Calu3 (cell line): ENCODE results near the gene CTNNA2. TPM values are rescaled to one million over a fixed set of nuclear protein-coding genes. Genes with fewer than 3 reads are reported as not detected.

Experiments used
- BruUV-seq: library from RNA; stranded (reverse); fragments of 400-500 nt; replicated peaks from 2 replicates; lab custom pipeline; 2021; lab: Mats Ljungman, UMichigan
- CTCF ChIA-PET: fragments of 300-600 bp; sonication (Branson Sonifier 250); formaldehyde crosslinking; loops from one replicate; lab custom pipeline; 2022; ENCODE audit warnings: antibody characterized with exemption; lab: Charles Lee
- DNase-seq: peaks from one replicate; pipeline ENCODE4 v3.0.0; 2022
- H3K27ac Mint-ChIP-seq: one replicate; pipeline ENCODE4 v1.8.0; 2022; ENCODE audit warnings: mixed read lengths; ENCODE audit not compliant: unreplicated experiment
- H3K27me3 Mint-ChIP-seq: one replicate; pipeline ENCODE4 v1.8.0; 2022; ENCODE audit warnings: mixed read lengths; ENCODE audit not compliant: unreplicated experiment
- H3K36me3 Mint-ChIP-seq: one replicate; pipeline ENCODE4 v1.8.0; 2022; ENCODE audit warnings: mild to moderate bottlenecking, moderate library complexity, mixed read lengths; ENCODE audit not compliant: insufficient read depth, unreplicated experiment
- H3K4me1 Mint-ChIP-seq: one replicate; pipeline ENCODE4 v1.8.0; 2022; ENCODE audit warnings: mild to moderate bottlenecking, low read depth, mixed read lengths; ENCODE audit not compliant: unreplicated experiment
- H3K4me3 Mint-ChIP-seq: one replicate; pipeline ENCODE4 v1.8.0; 2022; ENCODE audit warnings: mild to moderate bottlenecking, low read depth, moderate library complexity, mixed read lengths; ENCODE audit not compliant: unreplicated experiment
- H3K9me3 Mint-ChIP-seq: one replicate; pipeline ENCODE4 v1.8.0; 2022; ENCODE audit warnings: low read depth, mixed read lengths; ENCODE audit not compliant: unreplicated experiment
- CTCF ChIP-seq: fragments of 200-600 bp; IDR thresholded peaks from one replicate; pipeline ENCODE4 v1.8.0; 2022; ENCODE audit warnings: antibody characterized with exemption; ENCODE audit not compliant: unreplicated experiment
- intact Hi-C: fragments of 100-400 bp; cut with micrococcal nuclease; formaldehyde crosslinking; loops from one replicate; pipeline ENCODE4 v1.10.0; 2022; ENCODE audit not compliant: unreplicated experiment
- total RNA-seq: library from RNA; stranded (reverse); gene quantifications from 2 replicates; pipeline ENCODE4 v1.2.3, GENCODE V29; 2022

The CTNNA2 gene
- total RNA-seq, 1 experiment from 2014 or later: not detected

DNA sequence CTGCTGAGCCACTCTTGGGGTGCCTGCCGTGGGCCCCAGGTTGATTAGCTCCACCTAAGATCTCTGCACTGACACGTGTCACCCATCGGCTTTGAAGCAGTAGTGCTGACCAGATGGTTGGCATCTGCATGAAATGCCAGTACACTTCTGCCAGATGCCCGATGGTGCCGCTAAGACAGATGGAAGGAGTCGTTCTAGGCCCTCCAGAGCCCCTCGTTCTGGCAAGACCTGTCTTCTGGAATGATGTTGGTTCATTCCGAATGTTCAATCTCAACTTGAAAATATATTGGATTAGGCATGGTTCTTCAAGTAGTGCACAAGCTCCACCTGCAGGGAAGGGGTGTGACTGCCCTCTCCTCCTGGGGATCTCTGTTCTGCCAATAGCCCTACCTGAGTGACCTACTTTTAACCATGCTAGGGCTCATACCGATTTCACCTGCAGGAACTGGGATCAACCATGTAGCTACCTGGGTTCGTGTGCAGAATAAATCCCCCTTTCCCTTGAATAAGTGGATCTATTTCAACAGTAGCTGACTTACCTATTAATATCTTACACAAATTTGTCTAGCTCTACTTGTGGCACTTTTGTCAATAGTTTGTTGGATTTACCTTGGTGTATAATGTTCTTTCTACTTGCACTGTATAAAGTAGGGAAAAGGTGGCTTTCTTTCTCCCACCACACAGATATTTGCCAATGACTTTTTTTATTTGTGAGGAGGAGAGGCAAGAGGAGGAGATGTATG lies 342.6 kb downstream of the CTNNA2 start:
- TF ChIP-seq CTCF: no peak
- CTCF ChIA-PET: no interaction called here
- no peaks in the 10 kb centered on the region for H3K4me1 Mint-ChIP-seq
- peaks cover 2% of the 10 kb centered on the region for H3K9me3 Mint-ChIP-seq
- no peaks in the 10 kb centered on the region for H3K36me3 Mint-ChIP-seq
- intact Hi-C loops: no loop called here
- H3K27ac Mint-ChIP-seq: no peak overlapping the region
- DNase-seq: no peak
- H3K27me3 Mint-ChIP-seq: no peaks in the 10 kb centered on the region
- no TSS peak for BruUV-seq
- no peak overlapping the region for H3K4me3 Mint-ChIP-seq

DNA sequence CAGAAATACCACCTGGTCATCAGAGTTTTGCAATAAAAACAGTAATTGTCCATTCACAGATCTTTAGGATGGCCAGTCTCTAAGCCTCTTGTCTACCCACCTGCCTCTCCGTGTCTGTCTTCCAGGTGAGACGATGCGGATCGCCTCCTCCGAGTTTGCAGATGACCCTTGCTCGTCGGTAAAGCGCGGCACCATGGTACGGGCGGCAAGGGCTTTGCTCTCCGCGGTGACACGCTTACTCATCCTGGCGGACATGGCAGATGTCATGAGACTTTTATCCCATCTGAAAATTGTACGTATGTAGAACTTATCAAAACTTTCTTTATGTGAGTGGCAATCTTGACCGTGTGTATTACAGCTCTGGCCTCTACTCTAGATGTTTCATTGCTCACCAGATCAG lies 345.0 kb downstream of the CTNNA2 start:
- H3K4me1 Mint-ChIP-seq: no peaks in the 10 kb centered on the region
- BruUV-seq: no TSS peak
- no peaks in the 10 kb centered on the region for H3K27me3 Mint-ChIP-seq
- CTCF ChIA-PET: no interaction called here
- intact Hi-C loops: no loop called here
- peaks cover 2% of the 10 kb centered on the region for H3K9me3 Mint-ChIP-seq
- no peak overlapping the region for H3K4me3 Mint-ChIP-seq
- H3K27ac Mint-ChIP-seq: no peak overlapping the region
- no peak for DNase-seq
- no peaks in the 10 kb centered on the region for H3K36me3 Mint-ChIP-seq
- no peak for TF ChIP-seq CTCF

DNA sequence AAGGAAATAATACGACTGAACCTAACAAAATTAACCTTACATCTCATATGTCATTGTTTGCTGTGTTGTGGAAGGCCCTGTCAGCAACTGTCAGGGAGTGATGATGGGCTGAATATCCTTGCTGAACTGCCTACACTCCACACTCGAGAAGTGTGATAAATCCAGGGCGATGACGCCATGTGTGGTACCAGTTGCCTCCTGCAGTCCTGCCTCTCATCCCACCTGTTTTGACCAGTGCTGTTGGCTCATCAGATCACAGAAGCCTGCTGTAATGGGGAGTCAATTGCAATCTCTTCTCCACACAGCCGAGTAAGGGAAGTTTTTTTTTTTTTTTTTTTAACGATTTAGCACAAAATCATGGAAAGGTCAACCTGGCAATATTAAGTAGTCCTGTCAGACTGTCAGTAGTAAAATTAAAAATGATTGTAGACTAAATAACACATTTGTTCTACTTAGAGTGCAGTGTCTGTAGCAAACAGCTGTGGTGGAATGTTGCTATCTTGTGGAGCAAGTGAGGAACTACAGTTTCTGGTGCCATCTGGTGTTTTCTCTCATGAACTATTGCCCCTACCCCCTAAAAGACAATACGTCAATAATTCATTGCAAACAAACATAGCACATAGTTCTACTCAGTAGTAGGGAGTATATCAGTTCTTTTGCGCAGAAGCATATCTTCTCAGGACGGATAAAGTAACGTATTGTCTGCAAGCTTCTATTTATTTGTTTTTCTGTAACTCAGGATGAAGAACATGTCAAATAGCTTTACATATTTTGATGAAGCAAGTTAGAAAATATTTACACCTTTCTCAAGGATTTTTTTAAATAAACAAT lies 347.6 kb downstream of the CTNNA2 start:
- no peaks in the 10 kb centered on the region for H3K36me3 Mint-ChIP-seq
- no peak overlapping the region for H3K4me3 Mint-ChIP-seq
- intact Hi-C loops: no loop called here
- CTCF ChIA-PET: no interaction called here
- H3K4me1 Mint-ChIP-seq: no peaks in the 10 kb centered on the region
- peaks cover 2% of the 10 kb centered on the region for H3K9me3 Mint-ChIP-seq
- DNase-seq: no peak
- H3K27me3 Mint-ChIP-seq: no peaks in the 10 kb centered on the region
- no TSS peak for BruUV-seq
- H3K27ac Mint-ChIP-seq: no peak overlapping the region
- no peak for TF ChIP-seq CTCF

GRCh38 chr2:79861059-79861374 lies 348.2 kb downstream of the CTNNA2 start:
- H3K27me3 Mint-ChIP-seq: no peaks in the 10 kb centered on the region
- CTCF ChIA-PET: no interaction called here
- intact Hi-C loops: no loop called here
- H3K4me1 Mint-ChIP-seq: no peaks in the 10 kb centered on the region
- TF ChIP-seq CTCF: no peak
- BruUV-seq: no TSS peak
- no peak for DNase-seq
- no peak overlapping the region for H3K4me3 Mint-ChIP-seq
- H3K9me3 Mint-ChIP-seq: peaks cover 2% of the 10 kb centered on the region
- no peak overlapping the region for H3K27ac Mint-ChIP-seq
- no peaks in the 10 kb centered on the region for H3K36me3 Mint-ChIP-seq
